ENCODE data around the gene PPP5C.

GRCh38 chr19:46330319-46330918 is 16.5 kb upstream of the PPP5C start:
- TF ChIP-seq POLR2A (IDR thresholded peaks at IDR 0.05) (no peak), CTCF (IDR thresholded peaks at IDR 0.05) (no peak)
